NCI-H1694 treated with DMSO at 0.1 percent for 48 hours (cell line): ENCODE results near the gene TMEM53.

Source experiments
- DNase-seq: peaks from one replicate; lab custom pipeline; 2025; lab: John Stamatoyannopoulos, UW

The TMEM53 gene

GRCh38 chr1:44696789-44697345 lies 22.6 kb upstream of the TMEM53 start:
- no peak for DNase-seq

GRCh38 chr1:44696101-44696500 lies 21.8 kb upstream of the TMEM53 start:
- no peak for DNase-seq

- DNase-seq = no peak
These were observed 21.4 kb upstream of the TMEM53 start for GRCh38 chr1:44695671-44696070.

GRCh38 chr1:44694863-44695478 lies 20.7 kb upstream of the TMEM53 start:
- no peak for DNase-seq

GRCh38 chr1:44693900-44694299 lies 19.6 kb upstream of the TMEM53 start:
- DNase-seq = no peak

GRCh38 chr1:44693159-44693558 lies 18.9 kb upstream of the TMEM53 start:
- no peak for DNase-seq

GRCh38 chr1:44689447-44689765 lies 15.1 kb upstream of the TMEM53 start:
- DNase-seq = no peak

GRCh38 chr1:44688760-44689446 lies 14.6 kb upstream of the TMEM53 start:
- no peak for DNase-seq

GRCh38 chr1:44685881-44686280 lies 11.6 kb upstream of the TMEM53 start:
- no peak for DNase-seq

- DNase-seq = no peak
These were observed 10.9 kb upstream of the TMEM53 start for GRCh38 chr1:44685218-44685617.

GRCh38 chr1:44684525-44684924 lies 10.2 kb upstream of the TMEM53 start:
- no peak for DNase-seq

- no peak for DNase-seq
These were observed 8.6 kb upstream of the TMEM53 start for GRCh38 chr1:44682883-44683265.

GRCh38 chr1:44681905-44682882 lies 7.9 kb upstream of the TMEM53 start:
- no peak for DNase-seq

GRCh38 chr1:44679468-44679867 lies 5.2 kb upstream of the TMEM53 start:
- DNase-seq = no peak

- DNase-seq = no peak
These were observed 4.3 kb upstream of the TMEM53 start for GRCh38 chr1:44678626-44679025.

GRCh38 chr1:44678120-44678519 lies 3.8 kb upstream of the TMEM53 start:
- no peak for DNase-seq

GRCh38 chr1:44677201-44677766 lies 3.0 kb upstream of the TMEM53 start:
- DNase-seq = peak; percentile 30

GRCh38 chr1:44676484-44677200 lies 2.4 kb upstream of the TMEM53 start:
- DNase-seq = no peak

- DNase-seq = no peak
These were observed 905 bp upstream of the TMEM53 start for GRCh38 chr1:44675186-44675585.

GRCh38 chr1:44673675-44674112 lies 587 bp downstream of the TMEM53 start:
- no peak for DNase-seq

- no peak for DNase-seq
These were observed 1.2 kb downstream of the TMEM53 start for GRCh38 chr1:44672961-44673674.
